GM19025 (cell line): ENCODE data around the gene ZNF235.
"Not testable (repeated sequence)": the region's sequence is repeated elsewhere in the genome, so short reads cannot be mapped to it uniquely, and the experiment has no call there.

Experiments
- ATAC-seq: cut with Tn5 transposase; IDR thresholded peaks from one replicate; pipeline ENCODE4 v1.9.1; 2021; ENCODE audit warnings: mild to moderate bottlenecking, low read depth, moderate library complexity; ENCODE audit not compliant: unreplicated experiment

ZNF235 gene

GRCh38 chr19:44304659-44305193, at the start of gene ZNF235:
Gene ZNF235, minus strand, starts transcription at chr19:44305025. Its CDS starts 1,621 bp downstream, at chr19:44303404.
- ATAC-seq = peak; percentile 94

DNA sequence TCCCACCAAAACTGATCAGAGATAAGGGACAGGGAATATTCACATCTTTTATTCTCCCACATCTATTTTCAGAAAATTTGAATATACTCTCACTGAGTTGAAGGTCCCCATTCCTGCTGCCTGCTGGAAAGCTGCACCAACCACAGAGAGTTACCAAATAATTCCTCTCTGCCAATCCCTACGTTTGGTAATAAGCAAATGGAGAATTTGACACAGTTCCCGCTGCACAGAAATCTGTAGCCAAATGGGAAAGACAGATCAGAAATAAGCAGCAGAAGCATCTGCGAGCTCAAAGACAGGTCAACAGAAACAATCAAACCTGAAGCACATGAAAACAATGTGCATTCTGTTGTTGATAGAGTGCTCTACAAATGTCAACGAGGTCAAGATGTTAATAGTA, 41.7 kb upstream of the ZNF235 start:
- ATAC-seq = no peak

DNA sequence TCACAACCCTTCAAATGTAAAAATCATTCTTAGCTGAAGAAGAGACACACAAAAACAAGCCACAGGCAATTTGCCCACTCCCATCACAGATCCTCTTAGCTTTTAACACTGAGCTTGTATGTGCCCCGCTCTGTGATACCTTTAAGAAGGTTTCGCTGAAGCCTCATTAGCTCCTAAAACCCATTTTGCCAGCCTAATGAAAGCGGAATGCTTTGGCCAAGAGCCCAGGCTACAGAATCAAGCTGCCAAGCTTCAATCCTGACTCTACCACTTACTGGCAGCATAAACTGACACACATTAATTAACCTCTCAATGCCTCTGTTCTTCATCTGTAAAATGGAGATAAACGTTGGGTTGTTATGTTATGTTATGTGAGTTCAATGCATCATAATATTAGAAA, 41.1 kb upstream of the ZNF235 start:
- ATAC-seq = no peak

DNA sequence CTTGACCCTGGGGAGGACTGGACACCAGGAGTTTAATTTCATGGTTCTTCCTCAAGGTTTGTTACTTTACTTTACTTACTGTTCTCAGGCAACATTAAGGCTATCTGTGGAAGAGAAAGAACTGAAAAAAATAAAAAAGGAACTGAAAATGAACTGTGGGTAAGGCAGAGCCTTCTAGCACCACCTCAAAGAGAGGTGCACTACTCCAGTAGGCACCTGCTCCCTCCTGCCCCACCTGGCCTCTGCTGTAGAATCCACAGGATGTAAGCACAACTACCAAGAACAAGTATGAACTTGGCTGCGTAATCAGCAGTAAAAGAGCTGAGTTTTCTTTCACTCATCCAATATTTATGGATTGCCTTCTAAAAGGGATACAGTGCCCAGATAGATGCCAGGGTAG, 39.4 kb upstream of the ZNF235 start:
- ATAC-seq = no peak

GRCh38 chr19:44341794-44342193, 37.0 kb upstream of the ZNF235 start:
- no peak for ATAC-seq

- ATAC-seq = not testable (repeated sequence)
These were observed 29.8 kb upstream of the ZNF235 start for GRCh38 chr19:44334639-44335038.

DNA sequence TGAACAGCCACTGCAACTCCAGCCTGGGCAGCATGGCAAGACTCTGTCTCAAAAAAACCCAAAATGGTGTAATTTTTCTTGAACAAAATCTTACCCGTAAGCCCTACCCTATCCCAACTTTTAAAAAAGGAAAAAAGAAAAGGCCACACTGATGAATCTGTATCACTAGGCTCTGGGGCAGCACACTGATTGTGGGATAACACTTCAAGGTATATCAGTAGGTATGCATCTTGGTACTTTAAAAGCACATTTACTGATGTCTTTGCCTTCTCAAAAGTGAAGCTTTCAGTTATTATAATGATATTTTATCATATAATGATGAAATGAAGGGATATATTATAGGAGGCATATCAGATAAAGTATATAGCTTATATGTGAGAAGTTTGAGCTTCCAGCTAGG, 27.3 kb upstream of the ZNF235 start:
- no peak for ATAC-seq

GRCh38 chr19:44315883-44316282, 11.1 kb upstream of the ZNF235 start:
- no peak for ATAC-seq

GRCh38 chr19:44313231-44313630, 8.4 kb upstream of the ZNF235 start:
- ATAC-seq = no peak

DNA sequence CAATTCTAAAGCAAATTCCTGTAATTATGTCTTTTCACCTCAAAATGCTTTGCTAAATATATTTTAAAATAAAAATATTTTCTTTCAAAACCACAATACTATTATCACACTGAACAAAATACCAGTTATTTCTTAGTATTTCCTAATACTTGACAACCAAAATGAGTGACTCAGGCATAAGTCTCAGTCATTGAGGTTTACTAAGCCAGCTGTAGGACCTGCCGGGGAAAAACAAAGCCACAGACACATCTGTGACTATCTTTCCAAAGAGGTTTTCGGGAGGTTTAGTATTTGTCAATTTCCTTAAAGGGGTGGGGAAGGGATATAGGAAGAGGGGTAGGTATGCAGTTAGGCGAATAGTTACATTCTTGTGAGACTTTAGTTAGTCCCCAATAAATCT, 3.2 kb upstream of the ZNF235 start:
- no peak for ATAC-seq

DNA sequence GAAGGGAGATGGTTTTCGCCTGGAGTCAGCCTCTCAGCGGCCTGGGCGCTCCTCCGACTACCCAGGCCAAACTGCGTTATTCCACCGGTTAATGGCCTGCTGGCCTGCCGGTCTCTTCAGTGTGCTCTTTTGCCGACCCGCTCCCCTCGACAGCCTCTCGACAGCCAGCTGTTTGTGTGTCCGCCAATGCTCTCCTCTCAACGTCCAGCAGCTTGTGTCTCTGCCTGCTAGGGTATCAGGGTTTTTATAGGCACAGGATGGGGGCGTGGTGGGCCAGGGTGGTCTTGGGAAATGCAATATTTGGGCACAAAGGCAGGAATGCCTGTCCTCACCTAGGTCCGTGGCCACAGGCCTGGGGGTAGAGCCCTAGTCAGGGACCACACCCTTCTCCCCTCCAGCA, 1.5 kb upstream of the ZNF235 start:
- ATAC-seq = no peak

DNA sequence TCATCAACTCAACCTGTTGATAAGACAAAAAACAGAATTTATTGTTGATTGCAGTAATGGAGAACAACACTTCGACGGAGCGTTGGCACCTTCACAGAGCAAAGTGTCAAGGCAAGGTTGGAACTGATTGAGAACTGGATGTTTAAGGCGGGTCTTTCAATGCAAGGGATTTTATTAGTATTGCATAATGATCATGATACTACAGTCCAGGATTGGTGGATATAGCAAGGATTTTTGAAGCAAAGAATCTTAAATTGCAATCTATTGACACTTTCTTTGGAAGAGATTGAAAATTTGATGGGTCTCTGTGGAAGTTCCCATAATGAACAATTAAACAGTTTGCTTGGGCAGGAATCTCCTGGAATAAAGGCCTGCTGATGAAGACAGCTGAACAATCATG, 632 bp upstream of the ZNF235 start:
- ATAC-seq = no peak

GRCh38 chr19:44303976-44304568, 753 bp downstream of the ZNF235 start:
- ATAC-seq = no peak

GRCh38 chr19:44303320-44303719, 1.5 kb downstream of the ZNF235 start:
- ATAC-seq = no peak

GRCh38 chr19:44284968-44285367, 19.9 kb downstream of the ZNF235 start:
- no peak for ATAC-seq

DNA sequence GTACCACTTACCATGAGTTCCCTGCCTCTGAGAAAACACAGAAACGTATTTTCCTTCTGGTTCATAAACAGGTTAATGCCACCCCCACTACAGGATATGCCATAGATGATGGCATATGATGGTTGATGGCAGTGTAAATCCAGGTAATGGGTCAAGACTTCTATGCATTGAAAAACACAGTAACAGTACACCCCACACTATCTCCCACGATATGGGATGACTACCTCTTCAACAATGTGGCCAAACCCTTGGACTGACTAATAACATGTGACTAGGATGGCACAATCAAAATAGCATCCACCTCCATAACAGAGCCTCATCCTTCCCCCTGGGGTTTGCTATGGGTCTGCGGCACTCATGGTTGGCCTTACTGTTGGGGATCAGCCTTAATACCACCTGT, 22.0 kb downstream of the ZNF235 start:
- ATAC-seq = no peak

- ATAC-seq = no peak
These were observed 23.9 kb downstream of the ZNF235 start for GRCh38 chr19:44280916-44281315.

DNA sequence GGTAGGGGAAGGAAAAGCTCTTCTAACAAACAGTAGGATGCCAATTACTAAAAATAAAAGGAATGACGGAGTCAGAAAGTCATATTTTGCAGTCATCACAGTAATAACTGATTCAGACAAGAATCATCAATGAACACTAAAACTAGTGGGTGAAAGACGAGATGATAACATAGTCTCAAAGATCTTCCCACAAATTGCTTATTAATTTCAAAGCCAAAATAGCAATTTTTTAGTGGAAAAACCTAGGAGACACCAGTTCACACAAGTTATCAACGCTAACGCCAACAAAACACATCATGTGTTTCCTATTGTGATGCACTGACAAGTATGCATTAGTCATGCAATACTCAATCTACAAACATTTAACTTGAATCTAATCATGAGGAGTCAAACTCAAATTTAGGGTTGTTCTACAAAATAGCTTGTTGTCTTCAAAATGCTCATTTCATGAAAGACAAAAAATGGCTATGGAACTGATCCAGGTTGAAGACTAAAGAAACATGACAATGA, 26.6 kb downstream of the ZNF235 start:
- no peak for ATAC-seq

GRCh38 chr19:44277331-44277730, 27.5 kb downstream of the ZNF235 start:
- ATAC-seq = no peak

DNA sequence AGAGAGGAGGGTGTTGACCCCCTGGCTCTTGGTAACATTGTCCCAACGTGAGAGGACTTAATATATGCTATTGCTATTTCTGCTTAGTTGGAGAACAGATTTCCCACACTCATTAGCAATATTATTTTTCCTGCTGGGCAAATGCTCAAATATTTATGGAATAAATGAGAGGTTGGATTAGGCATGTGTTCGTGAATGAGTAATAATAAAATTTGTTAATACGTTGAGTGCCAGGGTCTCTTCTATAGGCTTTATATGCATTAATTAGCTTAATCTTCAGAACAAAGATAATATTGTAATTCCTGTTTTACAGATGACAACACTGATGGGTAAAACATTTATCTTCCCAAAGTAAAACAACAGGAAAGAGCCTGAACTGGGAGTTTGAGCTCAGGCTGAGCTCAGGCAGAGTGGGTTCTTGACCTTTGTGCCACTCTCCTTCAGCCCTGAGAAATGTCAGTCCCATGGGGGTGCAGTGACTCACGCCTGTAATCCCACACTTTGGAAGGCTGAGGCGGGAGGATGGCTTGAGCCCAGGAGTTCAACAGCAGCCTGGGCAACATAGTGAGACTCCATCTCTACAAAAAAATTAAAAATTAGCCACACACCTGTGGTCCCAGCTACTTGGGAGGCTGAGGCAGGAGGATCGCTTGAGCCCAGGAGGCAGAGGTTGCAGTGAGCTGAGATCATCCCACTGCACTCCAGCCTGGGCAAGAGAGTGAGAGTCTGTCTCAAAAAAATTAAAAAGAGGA, 44.0 kb downstream of the ZNF235 start:
- no peak for ATAC-seq

DNA sequence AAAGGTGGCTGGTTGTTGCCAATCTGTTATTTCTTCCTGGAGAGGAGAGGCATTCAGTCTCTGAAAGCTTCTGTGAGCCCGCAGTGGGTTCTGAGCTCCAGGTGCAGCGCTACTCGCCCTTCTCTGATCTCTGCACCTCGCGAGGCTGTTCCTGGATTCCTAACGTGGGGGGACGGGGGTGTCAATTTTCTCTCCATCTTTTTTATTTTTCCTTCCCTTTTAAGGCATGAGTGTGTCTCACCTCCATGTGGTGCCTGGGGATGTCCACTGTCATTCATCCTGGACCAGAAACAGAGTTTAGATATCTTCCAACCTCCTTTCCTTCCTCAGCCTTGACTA, 44.5 kb downstream of the ZNF235 start:
- ATAC-seq = no peak

GRCh38 chr19:44258835-44259413, 45.9 kb downstream of the ZNF235 start:
- ATAC-seq = no peak
